GM23338 (cell line): Measurements from ENCODE around the gene KIAA1217.

ENCODE experiments used
- EZH2 ChIP-seq: fragments of 200-600 bp; sonication (generic); IDR thresholded peaks from one replicate; pipeline ENCODE4 v1.8.0; 2017; ENCODE audit warnings: antibody characterized with exemption, mild to moderate bottlenecking, low read depth; ENCODE audit not compliant: unreplicated experiment
- EZH2phosphoT487 ChIP-seq: fragments of 200-600 bp; sonication (generic); IDR thresholded peaks from one replicate; pipeline ENCODE4 v1.8.1; 2018; ENCODE audit warnings: antibody characterized with exemption; ENCODE audit not compliant: unreplicated experiment
- JUNB ChIP-seq: IDR thresholded peaks from one replicate; pipeline ENCODE4 v1.6.1; 2016; ENCODE audit warnings: antibody characterized with exemption; ENCODE audit not compliant: unreplicated experiment
- POLR2AphosphoS5 ChIP-seq: IDR thresholded peaks from 2 replicates; pipeline ENCODE4 v1.6.1; 2016; ENCODE audit warnings: antibody characterized with exemption, low read depth
- REST ChIP-seq: IDR thresholded peaks from one replicate; pipeline ENCODE4 v1.6.1; 2018; ENCODE audit warnings: antibody characterized with exemption; ENCODE audit not compliant: unreplicated experiment
- ZNF331 ChIP-seq: fragments of 250-450 bp; sonication (Bioruptor Pico); IDR thresholded peaks from 2 replicates; pipeline ENCODE4 v1.5.0; 2020; ENCODE audit warnings: low read depth, mild to moderate bottlenecking, moderate library complexity
- TF ChIP-seq, protein P1 (sequence below), 2 experiments: fragments of 200-600 bp in 1 of 2; sonication (generic) in 1 of 2; conservative IDR thresholded peaks; 2 replicates each; pipeline versions ENCODE4 v1.5.1 to v1.6.1; 2016 to 2017; ENCODE audit warnings: antibody characterized with exemption in 2 of 2, low read depth in 2 of 2, mild to moderate bottlenecking in 2 of 2, moderate library complexity in 1 of 2

DNA sequence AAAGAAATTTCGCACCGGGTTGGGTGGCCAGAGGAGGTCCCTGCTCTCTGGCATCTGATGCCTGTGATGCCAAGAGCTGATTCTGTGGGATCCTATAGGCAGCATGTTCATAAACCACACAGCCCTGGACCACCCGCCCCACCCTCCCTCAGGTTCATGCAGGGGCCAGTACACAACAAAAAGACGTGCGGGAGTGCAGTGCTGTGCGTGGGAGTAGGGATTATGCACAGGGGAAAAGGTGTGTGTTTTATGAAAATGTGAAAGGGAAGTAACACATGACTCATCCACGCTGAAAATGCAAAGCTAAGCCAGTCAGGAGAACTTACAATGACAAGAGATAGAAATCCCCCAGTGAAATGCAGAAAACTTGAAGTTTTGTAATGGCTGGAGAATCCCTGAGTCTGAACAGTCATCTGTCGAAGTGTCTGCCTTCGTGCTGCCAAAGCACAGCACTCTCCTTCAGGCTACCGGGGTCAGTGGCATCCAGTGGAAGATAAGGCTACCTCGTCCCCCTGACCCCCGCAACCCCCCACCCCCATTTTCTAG, 1.1 kb downstream of the KIAA1217 start:
- TF ChIP-seq EZH2 (no peak), REST (no peak), ZNF331 (CRISPR knock-in tag) (no peak), EZH2phosphoT487 (no peak), JUNB (no peak), POLR2AphosphoS5 (no peak)
- TF ChIP-seq, protein P1, sequence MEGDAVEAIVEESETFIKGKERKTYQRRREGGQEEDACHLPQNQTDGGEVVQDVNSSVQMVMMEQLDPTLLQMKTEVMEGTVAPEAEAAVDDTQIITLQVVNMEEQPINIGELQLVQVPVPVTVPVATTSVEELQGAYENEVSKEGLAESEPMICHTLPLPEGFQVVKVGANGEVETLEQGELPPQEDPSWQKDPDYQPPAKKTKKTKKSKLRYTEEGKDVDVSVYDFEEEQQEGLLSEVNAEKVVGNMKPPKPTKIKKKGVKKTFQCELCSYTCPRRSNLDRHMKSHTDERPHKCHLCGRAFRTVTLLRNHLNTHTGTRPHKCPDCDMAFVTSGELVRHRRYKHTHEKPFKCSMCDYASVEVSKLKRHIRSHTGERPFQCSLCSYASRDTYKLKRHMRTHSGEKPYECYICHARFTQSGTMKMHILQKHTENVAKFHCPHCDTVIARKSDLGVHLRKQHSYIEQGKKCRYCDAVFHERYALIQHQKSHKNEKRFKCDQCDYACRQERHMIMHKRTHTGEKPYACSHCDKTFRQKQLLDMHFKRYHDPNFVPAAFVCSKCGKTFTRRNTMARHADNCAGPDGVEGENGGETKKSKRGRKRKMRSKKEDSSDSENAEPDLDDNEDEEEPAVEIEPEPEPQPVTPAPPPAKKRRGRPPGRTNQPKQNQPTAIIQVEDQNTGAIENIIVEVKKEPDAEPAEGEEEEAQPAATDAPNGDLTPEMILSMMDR (conservative IDR thresholded peaks at IDR 0.05; ENCODE audit: low read depth in 2 of 2) = no peak
